Bone marrow (tissue), 2 donors: ENCODE measurements around the gene NT5C3B.

ENCODE experiments used
- DNase-seq, 2 donors: peaks; one replicate each; lab custom pipeline; 2025; lab: John Stamatoyannopoulos, UW

Gene NT5C3B

GRCh38 chr17:41810659-41811548 lies 25.1 kb downstream of the NT5C3B start:
- DNase-seq = no peak

GRCh38 chr17:41806685-41807445 lies 29.2 kb downstream of the NT5C3B start:
- DNase-seq = no peak

- peak in 1 of 2 donors; percentile 59 for DNase-seq
Measured at GRCh38 chr17:41803049-41804020, 32.7 kb downstream of the NT5C3B start.

- DNase-seq = peak; percentile 49 to 56
Measured at GRCh38 chr17:41801374-41802271, 34.4 kb downstream of the NT5C3B start.

- no peak for DNase-seq
Measured at GRCh38 chr17:41800601-41801373, 35.2 kb downstream of the NT5C3B start.

- DNase-seq = no peak
Measured at GRCh38 chr17:41799366-41799765, 36.7 kb downstream of the NT5C3B start.

- no peak for DNase-seq
Measured at GRCh38 chr17:41797377-41797776, 38.7 kb downstream of the NT5C3B start.

GRCh38 chr17:41796121-41796895 lies 39.7 kb downstream of the NT5C3B start:
- DNase-seq = no peak

- DNase-seq = no peak
Measured at GRCh38 chr17:41794540-41794975, 41.5 kb downstream of the NT5C3B start.

- DNase-seq = no peak
Measured at GRCh38 chr17:41793784-41794539, 42.1 kb downstream of the NT5C3B start.

GRCh38 chr17:41792845-41793783 lies 42.9 kb downstream of the NT5C3B start:
- DNase-seq = peak in 1 of 2 donors; percentile 62

- DNase-seq = no peak
Measured at GRCh38 chr17:41787021-41787418, 49.0 kb downstream of the NT5C3B start.

GRCh38 chr17:41786227-41787020 lies 49.6 kb downstream of the NT5C3B start, which contains the start of gene JUP:
JUP (minus strand) TSS chr17:41786711; CDS start chr17:41771854, 14,857 bp downstream.
- DNase-seq = peak; percentile 68 to 95

- no peak for DNase-seq
Measured at GRCh38 chr17:41785859-41786226, 50.2 kb downstream of the NT5C3B start.

- DNase-seq = peak in 1 of 2 donors; percentile 82
Measured at GRCh38 chr17:41785091-41785858, 50.8 kb downstream of the NT5C3B start.
